Stomach (tissue), 9 donors: Measurements from ENCODE around the gene SNU13. TPM values are rescaled to one million over a fixed set of nuclear protein-coding genes. Genes with fewer than 3 reads are reported as not detected.
"Not testable (repeated sequence)": the region's sequence is repeated elsewhere in the genome, so short reads cannot be mapped to it uniquely, and the experiment has no call there.

Experiments used
- DNase-seq, 2 donors: peaks; one replicate each; pipeline versions ENCODE4 v3.0.0 to v3.0.0-alpha.2; 2013 to 2019
- H3K27ac ChIP-seq, 5 donors: fragments of 200-600 bp in 4 of 5; sonication (generic) in 4 of 5; one replicate each; pipeline ENCODE4 v1.5.1; 2013 to 2019; ENCODE audit warnings: mild to moderate bottlenecking in 1 of 5, moderate library complexity in 1 of 5
- H3K27me3 ChIP-seq, 3 donors: fragments of 200-600 bp; sonication (generic); one replicate each; pipeline ENCODE4 v1.5.1; 2017 to 2019; ENCODE audit warnings: mixed run types in 1 of 3
- H3K36me3 ChIP-seq, 4 donors: fragments of 200-600 bp; sonication (generic); 1 replicate in 3 of 4; 2 replicates in 1 of 4; pipeline ENCODE4 v1.5.1; 2016 to 2019
- H3K4me1 ChIP-seq, 4 donors: fragments of 200-600 bp; sonication (generic); one replicate each; pipeline ENCODE4 v1.5.1; 2016 to 2019
- H3K4me3 ChIP-seq, 4 donors: fragments of 200-600 bp; sonication (generic) in 3 of 4; one replicate each; pipeline ENCODE4 v1.5.1; 2016 to 2019; ENCODE audit warnings: mild to moderate bottlenecking in 1 of 4
- H3K9me3 ChIP-seq, 4 donors: fragments of 200-600 bp; sonication (generic); one replicate each; pipeline ENCODE4 v1.5.1; 2016 to 2019
- CTCF ChIP-seq, 7 experiments: fragments of 450-650 bp in 4 of 7; fragments of 200-600 bp in 3 of 7; sonication (generic) in 3 of 7; IDR thresholded peaks; one replicate each; pipeline ENCODE4 v1.5.1; 2016 to 2019; ENCODE audit warnings: antibody characterized with exemption in 7 of 7, control low read depth in 2 of 7, mild to moderate bottlenecking in 1 of 7
- EP300 ChIP-seq: sonication (generic); formaldehyde crosslinking; IDR thresholded peaks from one replicate; pipeline ENCODE4 v1.6.1; 2017; ENCODE audit warnings: antibody characterized with exemption
- POLR2A ChIP-seq, 4 donors: fragments of 450-650 bp; IDR thresholded peaks; one replicate each; pipeline ENCODE4 v1.6.1; 2016; ENCODE audit warnings: antibody characterized with exemption in 4 of 4, control low read depth in 2 of 4, mild to moderate bottlenecking in 1 of 4, moderate library complexity in 1 of 4
- POLR2AphosphoS5 ChIP-seq, 3 donors: sonication (generic); formaldehyde crosslinking; IDR thresholded peaks; one replicate each; pipeline ENCODE4 v1.6.1; 2016; ENCODE audit warnings: antibody characterized with exemption in 3 of 3
- WGBS, 5 donors: extraction: QIAGEN DNeasy Blood & Tissue Kit in 3 of 5; methylation state at CpG; one replicate each; pipeline versions ENCODE4 v1.1.5 to v1.1.7; 2013 to 2018; 5-methylcytosine and 5-hydroxymethylcytosine counted together
- intact Hi-C: fragments of 100-400 bp; cut with DNase I; formaldehyde crosslinking; loops from one replicate; pipeline ENCODE4 v1.15.1; 2023; ENCODE audit warnings: low total_unique reads
- polyA plus RNA-seq, 3 donors: library from polyadenylated mRNA; stranded (reverse); fragments of 200-250 nt; gene quantifications; one replicate each; pipeline ENCODE4 v1.2.3, GENCODE V29; 2013
- total RNA-seq, 5 donors: library from RNA; depleted of rRNA; stranded (reverse); fragments of >200 nt; gene quantifications; one replicate each; pipeline versions ENCODE4 v1.1.0 to v1.2.3, GENCODE V29; 2014 to 2016
- donor health status: healthy with polysubstance abuse.
- donor health status: Bipolar disorder and iron deficiency.
- donor health status: healthy.

Gene SNU13
- total and polyA plus RNA-seq, 8 donors: 12.2 to 154 (median 98.1) TPM

GRCh38 chr22:41687901-41688364, 734 bp downstream of the SNU13 start:
- Histone ChIP-seq H3K27ac (peak overlapping the region; percentile 89 to 99 (median 98)), H3K27me3 (no peaks in the 10 kb centered on the region), H3K4me3 (peak overlapping the region; percentile 58 to 77 (median 68)), H3K36me3 (peaks cover 0 to 3% (median 1%) of the 10 kb centered on the region in 4 donors), H3K4me1 (peaks cover 15 to 51% (median 32%) of the 10 kb centered on the region in 4 donors), H3K9me3 (no peaks in the 10 kb centered on the region)
- TF ChIP-seq CTCF (IDR thresholded peaks at IDR 0.05) (no peak), POLR2AphosphoS5 (IDR thresholded peaks at IDR 0.05) (no peak), POLR2A (IDR thresholded peaks at IDR 0.05) (no peak), EP300 (no peak)
- intact Hi-C loops: no loop called here
- 0 to 1% (median 0%) methylated on average over 19 to 20 of the region's 20 CpGs for WGBS, 5 donors
- DNase-seq: peak in 1 of 2 donors; percentile 65

- Histone ChIP-seq H3K4me1 (peaks cover 15 to 54% (median 35%) of the 10 kb centered on the region in 4 donors), H3K4me3 (peak overlapping the region in 2 of 4 donors; percentile 58 to 74)
- WGBS, 5 donors: 74 to 90% (median 79%) methylated on average over 11 of the region's 11 CpGs
- H3K27ac ChIP-seq, H3K27me3 ChIP-seq, intact Hi-C loops, H3K9me3 ChIP-seq, DNase-seq, H3K36me3 ChIP-seq: not testable (repeated sequence)
Measured at GRCh38 chr22:41686890-41687289, 1.8 kb downstream of the SNU13 start.

GRCh38 chr22:41684194-41684593, 4.5 kb downstream of the SNU13 start:
- Histone ChIP-seq H3K27me3 (no peaks in the 10 kb centered on the region), H3K27ac (no peak overlapping the region), H3K4me1 (peaks cover 15 to 61% (median 35%) of the 10 kb centered on the region in 4 donors), H3K9me3 (no peaks in the 10 kb centered on the region), H3K4me3 (no peak overlapping the region), H3K36me3 (peaks cover 8 to 18% (median 16%) of the 10 kb centered on the region in 4 donors)
- TF ChIP-seq EP300: no peak
- TF ChIP-seq POLR2AphosphoS5 (IDR thresholded peaks at IDR 0.05): no peak
- no peak for TF ChIP-seq POLR2A (IDR thresholded peaks at IDR 0.05)
- no peak for TF ChIP-seq CTCF (IDR thresholded peaks at IDR 0.05)
- no peak for DNase-seq
- WGBS, 5 donors: 79 to 92% (median 86%) methylated on average over 4 of the region's 4 CpGs
- intact Hi-C loops: no loop called here

- no peaks in the 10 kb centered on the region for H3K27me3 ChIP-seq
- intact Hi-C loops: no loop called here
- H3K9me3 ChIP-seq: no peaks in the 10 kb centered on the region
- no peak overlapping the region for H3K27ac ChIP-seq
- 69 to 78% (median 69%) methylated on average over 3 of the region's 3 CpGs for WGBS, 5 donors
- no peak overlapping the region for H3K4me3 ChIP-seq
- no peak for TF ChIP-seq POLR2AphosphoS5 (IDR thresholded peaks at IDR 0.05)
- no peak for TF ChIP-seq EP300
- TF ChIP-seq POLR2A (IDR thresholded peaks at IDR 0.05): no peak
- TF ChIP-seq CTCF (IDR thresholded peaks at IDR 0.05): no peak
- H3K36me3 ChIP-seq: peaks cover 13 to 24% (median 22%) of the 10 kb centered on the region in 4 donors
- H3K4me1 ChIP-seq: peaks cover 15 to 56% (median 31%) of the 10 kb centered on the region in 4 donors
- no peak for DNase-seq
Measured at GRCh38 chr22:41683616-41684015, 5.1 kb downstream of the SNU13 start.

- TF ChIP-seq POLR2A (IDR thresholded peaks at IDR 0.05) (no peak), CTCF (IDR thresholded peaks at IDR 0.05) (no peak), POLR2AphosphoS5 (IDR thresholded peaks at IDR 0.05) (no peak), EP300 (no peak)
- no peaks in the 10 kb centered on the region for H3K27me3 ChIP-seq
- H3K9me3 ChIP-seq: no peaks in the 10 kb centered on the region
- peak overlapping the region in 4 of 5 donors; percentile 84 to 91 (median 89) for H3K27ac ChIP-seq
- WGBS, 5 donors: 82 to 94% (median 92%) methylated on average over 9 of the region's 9 CpGs
- intact Hi-C loops: no loop called here
- H3K4me1 ChIP-seq: peaks cover 15 to 55% (median 31%) of the 10 kb centered on the region in 4 donors
- peaks cover 19 to 29% (median 28%) of the 10 kb centered on the region in 4 donors for H3K36me3 ChIP-seq
- H3K4me3 ChIP-seq: peak overlapping the region; percentile 57 to 64 (median 60)
- DNase-seq: no peak
Measured at GRCh38 chr22:41683052-41683451, 5.6 kb downstream of the SNU13 start.
